WERI-Rb-1 (cell line): ENCODE results near the gene MADD.

Experiments used
- DNase-seq: peaks from one replicate; pipeline ENCODE4 v3.0.0-alpha.2; 2020
- H3K27ac ChIP-seq: fragments of 250-450 bp; sonication (Bioruptor Pico); 2 replicates; pipeline ENCODE4 v1.5.1; 2020; ENCODE audit warnings: mild to moderate bottlenecking, moderate library complexity
- H3K27me3 ChIP-seq: fragments of 250-450 bp; sonication (Bioruptor Pico); 2 replicates; pipeline ENCODE4 v1.5.1; 2021; ENCODE audit warnings: mild to moderate bottlenecking, low read depth, moderate library complexity; ENCODE audit not compliant: insufficient read depth, severe bottlenecking
- H3K36me3 ChIP-seq: fragments of 250-450 bp; sonication (Bioruptor Pico); 2 replicates; pipeline ENCODE4 v1.5.1; 2020; ENCODE audit warnings: mild to moderate bottlenecking, moderate library complexity
- H3K4me3 ChIP-seq: 2 replicates; pipeline ENCODE4 v1.5.1; 2011; ENCODE audit warnings: low read depth, mild to moderate bottlenecking, control low read depth, low read length
- H3K9me3 ChIP-seq: fragments of 250-450 bp; sonication (Bioruptor Pico); 2 replicates; pipeline ENCODE4 v1.5.1; 2021; ENCODE audit warnings: mild to moderate bottlenecking, moderate library complexity; ENCODE audit not compliant: severe bottlenecking
- TF ChIP-seq, protein P1 (sequence below): IDR thresholded peaks from 2 replicates; pipeline ENCODE4 v1.5.1; 2011; ENCODE audit warnings: low read depth, mild to moderate bottlenecking, control low read depth, inconsistent platforms, low read length

The MADD gene

DNA sequence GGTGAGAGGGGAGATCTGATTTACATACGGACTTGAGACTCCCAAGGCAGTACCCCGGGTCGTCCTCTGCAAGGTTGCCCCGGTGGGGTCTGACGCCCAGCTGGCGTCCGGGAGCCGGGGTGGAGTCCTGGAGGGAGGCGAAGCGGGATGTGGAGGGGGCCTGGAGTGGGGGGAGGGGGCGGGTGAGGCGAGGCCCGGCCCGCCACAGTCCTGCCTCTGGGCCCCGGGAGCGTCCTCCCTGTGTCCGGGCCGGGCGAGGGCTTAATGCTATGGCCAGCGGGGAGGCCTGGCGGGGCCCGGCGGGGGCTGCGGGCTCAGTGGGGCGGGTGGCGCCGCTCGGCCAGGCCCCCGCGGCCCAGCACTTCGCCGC, 85.0 kb downstream of the MADD start:
- DNase-seq = no peak
- no peaks in the 10 kb centered on the region for H3K9me3 ChIP-seq
- H3K4me3 ChIP-seq = peak overlapping the region; percentile 6; the same call in 1 of the 2 replicates
- TF ChIP-seq, protein P1, sequence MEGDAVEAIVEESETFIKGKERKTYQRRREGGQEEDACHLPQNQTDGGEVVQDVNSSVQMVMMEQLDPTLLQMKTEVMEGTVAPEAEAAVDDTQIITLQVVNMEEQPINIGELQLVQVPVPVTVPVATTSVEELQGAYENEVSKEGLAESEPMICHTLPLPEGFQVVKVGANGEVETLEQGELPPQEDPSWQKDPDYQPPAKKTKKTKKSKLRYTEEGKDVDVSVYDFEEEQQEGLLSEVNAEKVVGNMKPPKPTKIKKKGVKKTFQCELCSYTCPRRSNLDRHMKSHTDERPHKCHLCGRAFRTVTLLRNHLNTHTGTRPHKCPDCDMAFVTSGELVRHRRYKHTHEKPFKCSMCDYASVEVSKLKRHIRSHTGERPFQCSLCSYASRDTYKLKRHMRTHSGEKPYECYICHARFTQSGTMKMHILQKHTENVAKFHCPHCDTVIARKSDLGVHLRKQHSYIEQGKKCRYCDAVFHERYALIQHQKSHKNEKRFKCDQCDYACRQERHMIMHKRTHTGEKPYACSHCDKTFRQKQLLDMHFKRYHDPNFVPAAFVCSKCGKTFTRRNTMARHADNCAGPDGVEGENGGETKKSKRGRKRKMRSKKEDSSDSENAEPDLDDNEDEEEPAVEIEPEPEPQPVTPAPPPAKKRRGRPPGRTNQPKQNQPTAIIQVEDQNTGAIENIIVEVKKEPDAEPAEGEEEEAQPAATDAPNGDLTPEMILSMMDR = no peak
- H3K27me3 ChIP-seq = no peaks in the 10 kb centered on the region
- peak overlapping the region; percentile 77 for H3K27ac ChIP-seq
- no peaks in the 10 kb centered on the region for H3K36me3 ChIP-seq

DNA sequence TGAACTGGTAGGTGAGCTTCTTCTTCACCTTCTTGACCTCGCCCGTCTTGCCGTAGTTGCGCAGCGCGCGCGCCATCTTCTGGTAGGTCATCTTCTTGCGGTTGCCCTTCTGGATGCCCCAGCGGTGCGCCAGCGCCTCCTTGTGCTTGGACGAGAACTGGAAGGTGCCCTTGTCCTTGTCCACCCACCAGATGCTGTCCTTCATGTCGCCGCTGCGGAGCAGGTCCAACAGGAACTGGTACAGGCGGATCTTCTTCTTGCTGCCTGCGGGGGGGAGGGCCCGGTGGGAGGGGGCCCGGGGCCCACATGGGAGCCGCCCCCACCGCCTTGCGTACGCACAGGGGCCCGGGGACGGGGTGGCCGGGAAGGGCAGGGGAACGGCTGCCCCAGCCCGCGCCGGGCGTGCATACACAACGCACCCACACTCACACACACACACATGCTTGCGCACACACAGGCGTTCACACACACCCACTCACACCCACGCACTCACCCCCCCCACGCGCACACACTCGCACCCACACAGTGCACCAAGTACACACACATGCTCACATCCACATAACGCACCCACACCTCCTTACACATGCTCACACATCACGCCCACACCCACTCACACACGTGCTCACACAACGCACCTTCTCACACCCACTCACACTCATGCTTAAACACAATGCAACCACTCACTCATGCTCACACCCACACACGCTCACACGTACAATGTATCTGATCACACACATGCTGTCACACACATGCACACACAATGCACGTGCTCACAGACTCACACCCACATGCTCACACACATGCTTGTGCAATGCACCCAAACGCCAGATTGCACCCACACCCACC, 85.6 kb downstream of the MADD start:
- H3K27ac ChIP-seq = peak overlapping the region; percentile 77
- H3K36me3 ChIP-seq = no peaks in the 10 kb centered on the region
- no peaks in the 10 kb centered on the region for H3K9me3 ChIP-seq
- no peak overlapping the region for H3K4me3 ChIP-seq
- DNase-seq = peak; percentile 97
- H3K27me3 ChIP-seq = no peaks in the 10 kb centered on the region
- TF ChIP-seq, protein P1 = peak; percentile 100

GRCh38 chr11:47356129-47356997, 86.4 kb downstream of the MADD start:
- H3K36me3 ChIP-seq = no peaks in the 10 kb centered on the region
- no peak for DNase-seq
- no peak overlapping the region for H3K4me3 ChIP-seq
- H3K9me3 ChIP-seq = no peaks in the 10 kb centered on the region
- TF ChIP-seq, protein P1 = no peak
- no peaks in the 10 kb centered on the region for H3K27me3 ChIP-seq
- no peak overlapping the region for H3K27ac ChIP-seq

GRCh38 chr11:47356998-47357329, 87.0 kb downstream of the MADD start:
- Histone ChIP-seq H3K27me3 (no peaks in the 10 kb centered on the region), H3K27ac (no peak overlapping the region), H3K4me3 (no peak overlapping the region), H3K9me3 (no peaks in the 10 kb centered on the region), H3K36me3 (no peaks in the 10 kb centered on the region)
- TF ChIP-seq, protein P1 = no peak
- no peak for DNase-seq

DNA sequence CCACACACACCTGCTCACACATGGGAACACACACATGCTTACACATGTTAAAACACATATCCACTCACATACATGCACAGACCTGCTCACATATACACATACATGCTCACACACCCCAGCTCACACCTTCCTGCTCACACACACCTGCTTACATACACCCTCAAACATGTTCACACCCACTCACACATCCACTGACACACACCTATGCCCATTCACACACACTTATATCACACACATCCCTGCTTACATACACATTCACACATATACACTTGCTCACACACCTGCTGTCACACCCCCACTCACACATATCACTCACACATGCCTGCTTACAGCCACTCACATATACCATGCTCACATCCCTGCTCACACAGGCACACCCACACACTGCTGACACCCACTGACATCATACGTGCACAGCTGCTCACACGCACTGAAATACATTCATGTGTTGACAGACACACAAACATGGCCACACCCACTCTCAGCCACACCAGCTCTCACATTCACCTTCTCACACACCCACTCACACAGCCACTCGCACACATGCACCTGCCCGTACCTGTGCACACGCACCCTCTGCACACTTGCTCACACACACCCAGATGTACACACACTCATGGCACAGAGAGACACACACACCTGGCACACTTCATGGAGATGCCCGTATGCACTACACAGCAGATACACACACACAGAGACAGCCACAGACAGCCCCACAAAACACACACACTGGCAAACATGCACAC, 88.2 kb downstream of the MADD start:
- H3K27me3 ChIP-seq = no peaks in the 10 kb centered on the region
- no peak overlapping the region for H3K27ac ChIP-seq
- H3K9me3 ChIP-seq = no peaks in the 10 kb centered on the region
- H3K36me3 ChIP-seq = no peaks in the 10 kb centered on the region
- TF ChIP-seq, protein P1 = no peak
- no peak overlapping the region for H3K4me3 ChIP-seq
- no peak for DNase-seq
